ENCODE measurements around the gene STAT1. TPM values are rescaled to one million over a fixed set of nuclear protein-coding genes. Genes with fewer than 3 reads are reported as not detected.

The STAT1 gene
- total and polyA plus RNA-seq, 4 donors = 21.6 to 80.1 (median 74.1) TPM

DNA sequence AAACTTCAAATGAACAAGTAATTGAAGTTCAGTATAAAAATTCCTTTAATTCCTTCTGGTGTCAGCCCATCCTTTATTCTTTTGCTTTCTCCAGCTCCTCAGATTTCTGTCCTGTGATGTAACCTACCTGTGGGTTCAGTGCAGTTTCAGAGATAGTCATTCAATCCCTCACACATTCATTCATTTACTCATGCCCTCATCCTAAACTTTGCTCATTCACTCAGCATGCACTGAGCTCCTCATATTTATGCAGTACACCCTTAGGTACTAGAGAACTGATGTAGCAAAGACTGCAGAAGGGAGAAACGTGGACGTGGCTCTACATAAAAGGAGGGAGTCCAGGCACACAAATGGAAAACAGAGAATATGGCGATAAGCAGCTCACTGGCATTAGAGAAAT, 45.3 kb upstream of the STAT1 start:
- Histone ChIP-seq H3K9me3 (ENCODE audit: control insufficient read depth in 4 of 4, insufficient read depth in 3 of 4, low read length in 3 of 4) (no peaks in the 10 kb centered on the region), H3K27me3 (ENCODE audit: control insufficient read depth in 3 of 3, insufficient read depth in 3 of 3, low read length in 2 of 3) (no peaks in the 10 kb centered on the region), H3K4me3 (no peak overlapping the region), H3K27ac (ENCODE audit: low read depth in 1 of 2, low read length in 1 of 2) (no peak overlapping the region), H3K36me3 (ENCODE audit: control insufficient read depth in 4 of 4, insufficient read depth in 4 of 4, low read length in 4 of 4) (peaks cover 0 to 1% (median 0%) of the 10 kb centered on the region in 4 donors), H3K9ac (ENCODE audit: insufficient read depth in 1 of 2, low read length in 2 of 2) (no peak overlapping the region), H3K4me1 (ENCODE audit: control insufficient read depth in 5 of 5, insufficient read depth in 5 of 5, low read length in 5 of 5) (no peaks in the 10 kb centered on the region)
- TF ChIP-seq, protein P1, sequence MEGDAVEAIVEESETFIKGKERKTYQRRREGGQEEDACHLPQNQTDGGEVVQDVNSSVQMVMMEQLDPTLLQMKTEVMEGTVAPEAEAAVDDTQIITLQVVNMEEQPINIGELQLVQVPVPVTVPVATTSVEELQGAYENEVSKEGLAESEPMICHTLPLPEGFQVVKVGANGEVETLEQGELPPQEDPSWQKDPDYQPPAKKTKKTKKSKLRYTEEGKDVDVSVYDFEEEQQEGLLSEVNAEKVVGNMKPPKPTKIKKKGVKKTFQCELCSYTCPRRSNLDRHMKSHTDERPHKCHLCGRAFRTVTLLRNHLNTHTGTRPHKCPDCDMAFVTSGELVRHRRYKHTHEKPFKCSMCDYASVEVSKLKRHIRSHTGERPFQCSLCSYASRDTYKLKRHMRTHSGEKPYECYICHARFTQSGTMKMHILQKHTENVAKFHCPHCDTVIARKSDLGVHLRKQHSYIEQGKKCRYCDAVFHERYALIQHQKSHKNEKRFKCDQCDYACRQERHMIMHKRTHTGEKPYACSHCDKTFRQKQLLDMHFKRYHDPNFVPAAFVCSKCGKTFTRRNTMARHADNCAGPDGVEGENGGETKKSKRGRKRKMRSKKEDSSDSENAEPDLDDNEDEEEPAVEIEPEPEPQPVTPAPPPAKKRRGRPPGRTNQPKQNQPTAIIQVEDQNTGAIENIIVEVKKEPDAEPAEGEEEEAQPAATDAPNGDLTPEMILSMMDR (IDR thresholded peaks at IDR 0.05; ENCODE audit: control extremely low read depth, extremely low read depth) = no peak
- DNase-seq (no peak), ATAC-seq (ENCODE audit: insufficient read depth, low FRiP score) (no peak)
- WGBS, 2 donors = 93 to 95% methylated on average over 3 of the region's 3 CpGs

DNA sequence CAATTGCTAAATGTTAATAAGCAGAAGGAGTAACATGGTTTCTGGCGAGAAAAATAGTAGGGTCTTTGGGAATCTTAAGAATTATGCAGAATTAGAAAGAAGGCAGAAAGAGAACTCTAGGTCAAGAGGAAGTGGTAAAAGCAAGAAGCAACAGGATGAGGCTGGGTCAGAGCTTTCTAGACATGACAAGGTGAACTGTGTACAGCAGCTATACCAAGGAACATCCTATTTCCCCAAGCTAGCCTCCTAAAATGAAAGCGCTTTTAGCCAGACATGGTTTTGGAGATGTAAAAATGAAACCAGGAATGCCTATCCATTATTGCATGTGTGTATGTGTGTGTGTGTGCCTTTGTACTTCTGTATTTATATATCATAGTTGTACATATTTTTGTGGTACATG, 42.3 kb upstream of the STAT1 start:
- Histone ChIP-seq H3K9ac (ENCODE audit: insufficient read depth in 1 of 2, low read length in 2 of 2) (no peak overlapping the region), H3K4me3 (no peak overlapping the region), H3K27ac (ENCODE audit: low read depth in 1 of 2, low read length in 1 of 2) (no peak overlapping the region), H3K36me3 (ENCODE audit: control insufficient read depth in 4 of 4, insufficient read depth in 4 of 4, low read length in 4 of 4) (no peaks in the 10 kb centered on the region), H3K27me3 (ENCODE audit: control insufficient read depth in 3 of 3, insufficient read depth in 3 of 3, low read length in 2 of 3) (no peaks in the 10 kb centered on the region), H3K4me1 (ENCODE audit: control insufficient read depth in 5 of 5, insufficient read depth in 5 of 5, low read length in 5 of 5) (peaks cover 0 to 4% (median 0%) of the 10 kb centered on the region in 5 donors), H3K9me3 (ENCODE audit: control insufficient read depth in 4 of 4, insufficient read depth in 3 of 4, low read length in 3 of 4) (no peaks in the 10 kb centered on the region)
- 47 to 65% methylated on average over 2 of the region's 2 CpGs for WGBS, 2 donors
- no peak for DNase-seq
- TF ChIP-seq, protein P1 (IDR thresholded peaks at IDR 0.05; ENCODE audit: control extremely low read depth, extremely low read depth) = no peak
- no peak for ATAC-seq (ENCODE audit: insufficient read depth, low FRiP score)

DNA sequence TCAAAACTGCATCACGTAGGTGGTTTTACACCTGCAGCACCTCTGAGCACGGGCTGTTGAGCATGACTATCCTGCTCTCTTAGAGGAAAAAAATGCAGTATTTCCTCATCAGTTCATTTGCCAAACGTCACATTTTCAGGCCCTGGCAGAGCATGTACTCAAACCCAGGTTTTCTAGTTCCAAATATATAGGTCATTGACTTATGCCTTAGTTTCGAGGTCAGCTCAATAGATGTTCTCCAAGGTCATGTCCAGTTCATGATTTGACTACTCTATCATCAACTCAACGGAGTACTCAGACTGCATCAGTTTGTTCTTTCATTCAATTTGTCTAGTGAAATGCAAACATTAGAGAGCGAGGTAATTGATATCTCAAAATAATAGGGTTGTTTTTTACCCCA, 39.3 kb upstream of the STAT1 start:
- Histone ChIP-seq H3K4me1 (ENCODE audit: control insufficient read depth in 5 of 5, insufficient read depth in 5 of 5, low read length in 5 of 5) (peaks cover 0 to 13% (median 0%) of the 10 kb centered on the region in 5 donors), H3K27me3 (ENCODE audit: control insufficient read depth in 3 of 3, insufficient read depth in 3 of 3, low read length in 2 of 3) (no peaks in the 10 kb centered on the region), H3K36me3 (ENCODE audit: control insufficient read depth in 4 of 4, insufficient read depth in 4 of 4, low read length in 4 of 4) (no peaks in the 10 kb centered on the region), H3K4me3 (no peak overlapping the region), H3K27ac (ENCODE audit: low read depth in 1 of 2, low read length in 1 of 2) (no peak overlapping the region), H3K9me3 (ENCODE audit: control insufficient read depth in 4 of 4, insufficient read depth in 3 of 4, low read length in 3 of 4) (no peaks in the 10 kb centered on the region), H3K9ac (ENCODE audit: insufficient read depth in 1 of 2, low read length in 2 of 2) (no peak overlapping the region)
- WGBS, 2 donors = 81 to 84% methylated on average over 6 of the region's 6 CpGs
- TF ChIP-seq, protein P1 (IDR thresholded peaks at IDR 0.05; ENCODE audit: control extremely low read depth, extremely low read depth) = no peak
- ATAC-seq (ENCODE audit: insufficient read depth, low FRiP score) = no peak
- DNase-seq = no peak

Measured in lung (tissue), 12 donors.